SK-N-SH treated with all-trans-retinoic acid at 6 μM for 48 hours (cell line): ENCODE results near the gene KLRF2.

ENCODE experiments used
- ARNTL ChIP-seq: fragments of 450-650 bp; formaldehyde crosslinking; IDR thresholded peaks from 2 replicates; pipeline ENCODE4 v1.5.0; 2020; ENCODE audit warnings: low read depth, mild to moderate bottlenecking, moderate library complexity, borderline replicate concordance
- CSRNP3 ChIP-seq: fragments of 250-450 bp; sonication (Bioruptor Pico); IDR thresholded peaks from 2 replicates; pipeline ENCODE4 v1.5.1; 2021; ENCODE audit warnings: mild to moderate bottlenecking, moderate library complexity
- ESRRG ChIP-seq: fragments of 250-450 bp; sonication (Bioruptor Pico); IDR thresholded peaks from 2 replicates; pipeline ENCODE4 v1.6.1; 2021; ENCODE audit warnings: mild to moderate bottlenecking
- ISL1 ChIP-seq: fragments of 250-450 bp; sonication (Bioruptor Pico); IDR thresholded peaks from 2 replicates; pipeline ENCODE4 v2.1.2; 2022; ENCODE audit warnings: mild to moderate bottlenecking, moderate library complexity
- OSR1 ChIP-seq: fragments of 250-450 bp; sonication (Bioruptor Pico); IDR thresholded peaks from 2 replicates; pipeline ENCODE4 v1.8.0; 2022; ENCODE audit warnings: moderate library complexity, mild to moderate bottlenecking, inconsistent platforms
- RARB ChIP-seq: fragments of 250-450 bp; sonication (Bioruptor Pico); IDR thresholded peaks from 2 replicates; pipeline ENCODE4 v1.8.0; 2021; ENCODE audit warnings: mild to moderate bottlenecking, moderate library complexity
- ZC3H10 ChIP-seq: fragments of 250-450 bp; sonication (Bioruptor Pico); IDR thresholded peaks from 2 replicates; pipeline ENCODE4 v1.5.1; 2021; ENCODE audit warnings: mild to moderate bottlenecking, moderate library complexity
- ZFP3 ChIP-seq: fragments of 250-450 bp; sonication (Bioruptor Pico); IDR thresholded peaks from 2 replicates; pipeline ENCODE4 v1.5.0; 2020; ENCODE audit warnings: mild to moderate bottlenecking, moderate library complexity
- ZNF565 ChIP-seq: fragments of 450-650 bp; formaldehyde crosslinking; conservative IDR thresholded peaks from 2 replicates; pipeline ENCODE4 v1.5.0; 2020; ENCODE audit warnings: low read depth, mild to moderate bottlenecking, moderate library complexity

DNA sequence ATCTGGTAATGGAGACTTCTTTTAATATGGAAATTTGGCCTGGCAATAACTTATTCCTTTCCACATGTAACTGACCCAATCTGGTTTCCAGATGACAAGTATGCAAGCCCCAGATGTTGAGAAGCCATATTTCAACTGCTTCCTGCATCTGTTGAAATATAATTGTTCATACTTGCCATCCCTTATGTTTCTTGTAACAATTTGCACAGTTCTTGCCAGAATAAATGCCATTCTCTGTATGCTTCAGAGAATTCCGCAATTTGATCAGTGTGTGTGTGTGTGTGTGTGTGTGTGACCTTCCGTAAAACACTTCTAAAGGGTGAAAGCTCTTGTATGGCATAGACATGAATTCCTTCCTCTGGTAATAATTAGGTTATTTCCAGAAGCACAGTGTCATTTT lies 52.7 kb downstream of the KLRF2 start:
- TF ChIP-seq ISL1 (CRISPR knock-in tag) (no peak), ZC3H10 (no peak), ESRRG (no peak), CSRNP3 (CRISPR knock-in tag) (no peak), ZNF565 (no peak), ZFP3 (CRISPR knock-in tag) (no peak), ARNTL (CRISPR knock-in tag) (no peak), RARB (CRISPR knock-in tag) (no peak), OSR1 (CRISPR knock-in tag) (no peak)
